CD4-positive, alpha-beta T cell treated with Interleukin-15 for 4 hours (primary cell): ENCODE results near the gene HOXA1.
A peak's percentile ranks its signal among the peaks of the same experiment; 100 is the strongest.

ENCODE experiments used
- DNase-seq: peaks from one replicate; pipeline ENCODE4 v3.0.0-alpha.2; 2020; ENCODE audit warnings: low spot score

HOXA1 gene

GRCh38 chr7:27095897-27096767 lies at the start of gene HOXA1:
TSS of gene HOXA1 (minus strand) at chr7:27096000. CDS start at chr7:27095912, 88 bp downstream.
- peak; percentile 81 for DNase-seq

GRCh38 chr7:27145165-27145913 lies 49.5 kb upstream of the HOXA1 start:
- no peak for DNase-seq

- no peak for DNase-seq
Measured at GRCh38 chr7:27144781-27145164, 49.0 kb upstream of the HOXA1 start.

- DNase-seq = no peak
Measured at GRCh38 chr7:27143950-27144780, 48.4 kb upstream of the HOXA1 start.

- DNase-seq = no peak
Measured at GRCh38 chr7:27143023-27143949, 47.5 kb upstream of the HOXA1 start, which contains the start of gene HOXA5. TSS of gene HOXA5 (minus strand) at chr7:27143681. CDS start at chr7:27143607, 74 bp downstream.

GRCh38 chr7:27142580-27143022 lies 46.8 kb upstream of the HOXA1 start:
- no peak for DNase-seq

- DNase-seq = no peak
Measured at GRCh38 chr7:27141923-27142579, 46.3 kb upstream of the HOXA1 start.

- no peak for DNase-seq
Measured at GRCh38 chr7:27141137-27141922, 45.5 kb upstream of the HOXA1 start.

GRCh38 chr7:27140126-27140857 lies 44.5 kb upstream of the HOXA1 start:
- no peak for DNase-seq

- no peak for DNase-seq
Measured at GRCh38 chr7:27139334-27140125, 43.7 kb upstream of the HOXA1 start.

GRCh38 chr7:27138985-27139333 lies 43.2 kb upstream of the HOXA1 start:
- no peak for DNase-seq

GRCh38 chr7:27138472-27138871 lies 42.7 kb upstream of the HOXA1 start:
- no peak for DNase-seq

GRCh38 chr7:27137640-27138315 lies 42.0 kb upstream of the HOXA1 start:
- no peak for DNase-seq

- DNase-seq = no peak
Measured at GRCh38 chr7:27134392-27134791, 38.6 kb upstream of the HOXA1 start.

- DNase-seq = no peak
Measured at GRCh38 chr7:27133409-27134231, 37.8 kb upstream of the HOXA1 start.

GRCh38 chr7:27132978-27133377 lies 37.2 kb upstream of the HOXA1 start:
- DNase-seq = no peak

- no peak for DNase-seq
Measured at GRCh38 chr7:27132214-27132613, 36.4 kb upstream of the HOXA1 start.
